Measurements from ENCODE around the gene UBAP2. TPM values are rescaled to one million over a fixed set of nuclear protein-coding genes. Genes with fewer than 3 reads are reported as not detected.
"Not testable (repeated sequence)": the region's sequence is repeated elsewhere in the genome, so short reads cannot be mapped to it uniquely, and the experiment has no call there.

UBAP2 gene
- total RNA-seq, 1 experiment from 2014 or later = 24.8 TPM

DNA sequence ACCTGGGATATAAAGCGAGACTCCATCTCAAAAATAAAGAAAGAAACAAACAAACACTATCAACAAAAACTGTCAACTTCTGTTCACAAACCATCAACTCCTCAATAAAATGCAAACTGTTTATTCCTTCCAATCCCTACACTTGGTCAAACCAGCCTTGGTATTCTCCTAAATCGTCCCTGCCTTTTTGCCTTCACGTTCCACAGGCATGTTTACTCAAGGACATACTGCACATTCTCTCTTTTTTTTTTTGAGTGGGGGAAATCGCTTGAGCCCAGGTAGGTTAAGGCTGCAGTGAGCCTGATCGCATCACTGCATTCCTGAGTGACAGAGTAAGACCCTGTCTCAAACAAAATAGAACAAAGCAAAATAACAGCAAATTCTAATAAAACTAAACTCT, 13.0 kb downstream of the UBAP2 start:
- Histone ChIP-seq H3K27me3 (ENCODE audit: control insufficient read depth, insufficient read depth, low read length) (no peaks in the 10 kb centered on the region), H3K4me3 (ENCODE audit: insufficient read depth, low read depth, low read length) (no peak overlapping the region), H3K36me3 (replicated peaks; ENCODE audit: control insufficient read depth, insufficient read depth, low read length) (no peaks in the 10 kb centered on the region; the same call in none of the 2 replicates)
- no peak for DNase-seq

GRCh38 chr9:34034698-34035065, 14.0 kb downstream of the UBAP2 start:
- H3K36me3 ChIP-seq (replicated peaks; ENCODE audit: control insufficient read depth, insufficient read depth, low read length) = no peaks in the 10 kb centered on the region; the same call in none of the 2 replicates
- no peak for DNase-seq
- H3K4me3 ChIP-seq (ENCODE audit: insufficient read depth, low read depth, low read length) = no peak overlapping the region
- no peaks in the 10 kb centered on the region for H3K27me3 ChIP-seq (ENCODE audit: control insufficient read depth, insufficient read depth, low read length)

DNA sequence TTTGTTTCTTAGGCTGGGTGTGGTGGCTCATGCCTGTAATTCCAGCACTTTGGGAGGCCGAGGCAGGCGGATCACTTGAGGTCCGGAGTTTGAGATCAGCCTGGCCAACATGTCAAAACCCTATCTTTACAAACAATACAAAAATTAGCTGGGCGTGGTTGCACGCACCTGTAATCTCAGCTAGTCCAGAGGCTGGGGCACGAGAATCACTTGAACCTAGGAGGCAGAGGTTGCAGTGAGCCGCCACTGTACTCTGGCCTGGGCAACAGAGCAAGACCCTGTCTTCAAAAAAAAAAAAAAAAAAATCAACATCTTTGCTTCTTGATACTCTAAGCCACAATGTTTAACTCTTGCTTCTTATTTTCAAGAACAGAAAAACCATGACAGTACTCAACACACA, 16.1 kb downstream of the UBAP2 start:
- Histone ChIP-seq H3K4me3 (ENCODE audit: insufficient read depth, low read depth, low read length) (no peak overlapping the region), H3K36me3 (replicated peaks; ENCODE audit: control insufficient read depth, insufficient read depth, low read length) (peaks cover 1% of the 10 kb centered on the region; the same call in 1 of the 2 replicates), H3K27me3 (ENCODE audit: control insufficient read depth, insufficient read depth, low read length) (no peaks in the 10 kb centered on the region)
- no peak for DNase-seq

GRCh38 chr9:34027845-34028574, 20.7 kb downstream of the UBAP2 start:
- peaks cover 1% of the 10 kb centered on the region; the same call in 1 of the 2 replicates for H3K36me3 ChIP-seq (replicated peaks; ENCODE audit: control insufficient read depth, insufficient read depth, low read length)
- H3K27me3 ChIP-seq (ENCODE audit: control insufficient read depth, insufficient read depth, low read length) = no peaks in the 10 kb centered on the region
- no peak for DNase-seq
- no peak overlapping the region for H3K4me3 ChIP-seq (ENCODE audit: insufficient read depth, low read depth, low read length)

- Histone ChIP-seq H3K4me3 (ENCODE audit: insufficient read depth, low read depth, low read length) (no peak overlapping the region), H3K36me3 (replicated peaks; ENCODE audit: control insufficient read depth, insufficient read depth, low read length) (0 out of 2 replicates have a peak, but pooled peaks cover 1% of the 10 kb centered on the region), H3K27me3 (ENCODE audit: control insufficient read depth, insufficient read depth, low read length) (no peaks in the 10 kb centered on the region)
- no peak for DNase-seq
These were observed 22.9 kb downstream of the UBAP2 start for GRCh38 chr9:34025811-34026210.

DNA sequence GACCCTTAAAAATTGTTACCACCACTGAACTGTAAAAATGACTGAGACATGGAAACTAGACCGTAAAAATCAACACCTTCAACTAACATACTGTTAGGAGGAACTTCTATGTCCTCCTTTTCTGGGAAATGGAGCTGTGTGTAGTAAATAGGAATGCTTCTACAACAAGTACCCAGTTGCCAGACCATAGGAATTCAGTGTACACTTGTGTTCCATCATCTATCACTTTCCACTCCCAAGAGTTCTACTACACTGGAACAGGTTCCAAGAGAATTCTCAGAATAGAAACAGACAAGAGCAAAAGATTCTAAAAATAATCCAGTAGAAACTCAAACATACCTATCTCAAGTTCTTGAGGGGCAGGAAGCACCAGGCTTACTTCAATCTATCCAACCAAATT, 23.6 kb downstream of the UBAP2 start:
- Histone ChIP-seq H3K4me3 (ENCODE audit: insufficient read depth, low read depth, low read length) (no peak overlapping the region), H3K27me3 (ENCODE audit: control insufficient read depth, insufficient read depth, low read length) (no peaks in the 10 kb centered on the region), H3K36me3 (replicated peaks; ENCODE audit: control insufficient read depth, insufficient read depth, low read length) (0 out of 2 replicates have a peak, but pooled peaks cover 1% of the 10 kb centered on the region)
- no peak for DNase-seq

- not testable (repeated sequence) for H3K27me3 ChIP-seq (ENCODE audit: control insufficient read depth, insufficient read depth, low read length); H3K36me3 ChIP-seq (replicated peaks; ENCODE audit: control insufficient read depth, insufficient read depth, low read length); H3K4me3 ChIP-seq (ENCODE audit: insufficient read depth, low read depth, low read length); DNase-seq
These were observed 24.2 kb downstream of the UBAP2 start for GRCh38 chr9:34024476-34024875.

- no peak for DNase-seq
These were observed 32.5 kb downstream of the UBAP2 start for GRCh38 chr9:34016149-34016548.

GRCh38 chr9:34010979-34011378, 37.7 kb downstream of the UBAP2 start:
- peaks cover 2% of the 10 kb centered on the region; the same call in 1 of the 2 replicates for H3K36me3 ChIP-seq (replicated peaks; ENCODE audit: control insufficient read depth, insufficient read depth, low read length)
- H3K27me3 ChIP-seq (ENCODE audit: control insufficient read depth, insufficient read depth, low read length) = no peaks in the 10 kb centered on the region
- no peak overlapping the region for H3K4me3 ChIP-seq (ENCODE audit: insufficient read depth, low read depth, low read length)
- DNase-seq = no peak

More at GRCh38 chr9:34016149-34016548, 32.5 kb downstream of the UBAP2 start:
- Histone ChIP-seq H3K4me3 (ENCODE audit: insufficient read depth, low read depth, low read length) (no peak overlapping the region), H3K27me3 (ENCODE audit: control insufficient read depth, insufficient read depth, low read length) (no peaks in the 10 kb centered on the region), H3K36me3 (replicated peaks; ENCODE audit: control insufficient read depth, insufficient read depth, low read length) (peaks cover 2% of the 10 kb centered on the region; the same call in 1 of the 2 replicates)

DNA sequence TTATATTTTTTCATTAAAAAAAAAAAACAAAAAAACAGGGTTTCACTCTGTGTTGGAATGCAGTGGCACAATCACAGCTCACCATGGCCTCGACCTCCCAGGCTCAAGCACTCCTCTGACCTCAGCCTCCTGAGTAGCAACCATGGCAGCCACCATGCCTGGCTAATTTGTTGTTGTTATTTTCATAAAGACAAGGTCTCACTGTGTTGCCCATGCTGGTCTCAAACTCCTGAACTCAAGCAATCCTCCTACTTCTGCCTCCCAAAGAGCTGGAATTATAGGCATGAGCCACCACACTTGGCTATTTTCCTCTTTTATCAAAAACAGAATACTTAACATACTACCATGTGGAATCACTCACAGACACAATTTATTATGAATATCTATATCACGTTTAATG, 46.7 kb downstream of the UBAP2 start:
- no peak for DNase-seq
- peaks cover 2% of the 10 kb centered on the region for H3K36me3 ChIP-seq (replicated peaks; ENCODE audit: control insufficient read depth, insufficient read depth, low read length)
- no peaks in the 10 kb centered on the region for H3K27me3 ChIP-seq (ENCODE audit: control insufficient read depth, insufficient read depth, low read length)
- H3K4me3 ChIP-seq (ENCODE audit: insufficient read depth, low read depth, low read length) = no peak overlapping the region

DNA sequence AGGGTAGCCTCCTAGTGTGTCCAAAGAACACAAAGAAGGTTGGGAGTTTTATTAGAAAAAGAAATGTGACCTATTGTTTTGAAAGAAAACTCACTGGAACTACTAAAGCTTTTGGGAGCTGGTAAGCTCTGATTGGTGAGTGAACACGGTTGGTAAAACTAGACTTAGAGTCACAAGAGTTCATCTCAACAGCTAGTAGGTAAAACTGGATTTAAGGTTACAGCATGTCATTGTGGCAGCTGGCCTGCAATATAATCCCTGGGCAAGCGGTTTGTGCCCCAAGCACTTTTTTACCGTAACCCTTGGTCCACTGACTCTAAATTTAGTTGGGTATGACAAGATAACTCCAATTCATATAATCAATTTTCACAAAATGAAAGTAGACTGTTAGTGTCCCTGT, 47.4 kb downstream of the UBAP2 start:
- DNase-seq = no peak
- Histone ChIP-seq H3K36me3 (replicated peaks; ENCODE audit: control insufficient read depth, insufficient read depth, low read length) (peaks cover 5% of the 10 kb centered on the region), H3K27me3 (ENCODE audit: control insufficient read depth, insufficient read depth, low read length) (no peaks in the 10 kb centered on the region), H3K4me3 (ENCODE audit: insufficient read depth, low read depth, low read length) (no peak overlapping the region)

- Histone ChIP-seq H3K4me3 (ENCODE audit: insufficient read depth, low read depth, low read length) (no peak overlapping the region), H3K27me3 (ENCODE audit: control insufficient read depth, insufficient read depth, low read length) (no peaks in the 10 kb centered on the region), H3K36me3 (replicated peaks; ENCODE audit: control insufficient read depth, insufficient read depth, low read length) (peaks cover 7% of the 10 kb centered on the region)
- DNase-seq = no peak
These were observed 53.2 kb downstream of the UBAP2 start for GRCh38 chr9:33995449-33995848.

DNA sequence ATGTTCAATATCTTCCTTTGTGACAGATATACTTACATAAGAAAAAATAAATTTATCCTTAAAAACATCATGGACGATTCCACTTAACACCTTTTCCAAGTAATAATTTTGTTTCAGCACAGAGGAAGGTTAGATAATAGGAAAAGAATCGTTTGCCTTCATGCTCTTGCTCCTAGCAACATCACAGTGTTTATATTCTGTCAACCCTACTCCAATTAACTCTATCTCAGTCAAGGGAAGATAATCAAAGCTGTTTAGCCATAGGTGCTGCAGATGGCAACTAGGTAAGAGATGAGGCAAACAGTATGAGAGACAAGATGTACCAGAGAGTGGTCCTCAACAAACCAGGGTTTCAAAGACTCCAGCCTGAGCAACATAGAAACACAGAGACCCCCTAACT, 55.6 kb downstream of the UBAP2 start:
- no peaks in the 10 kb centered on the region for H3K27me3 ChIP-seq (ENCODE audit: control insufficient read depth, insufficient read depth, low read length)
- peaks cover 7% of the 10 kb centered on the region for H3K36me3 ChIP-seq (replicated peaks; ENCODE audit: control insufficient read depth, insufficient read depth, low read length)
- no peak overlapping the region for H3K4me3 ChIP-seq (ENCODE audit: insufficient read depth, low read depth, low read length)
- DNase-seq = no peak

- DNase-seq = no peak
- H3K36me3 ChIP-seq (replicated peaks; ENCODE audit: control insufficient read depth, insufficient read depth, low read length) = peaks cover 9% of the 10 kb centered on the region
- H3K4me3 ChIP-seq (ENCODE audit: insufficient read depth, low read depth, low read length) = no peak overlapping the region
- H3K27me3 ChIP-seq (ENCODE audit: control insufficient read depth, insufficient read depth, low read length) = no peaks in the 10 kb centered on the region
These were observed 56.1 kb downstream of the UBAP2 start for GRCh38 chr9:33992632-33993031.

- Histone ChIP-seq H3K36me3 (replicated peaks; ENCODE audit: control insufficient read depth, insufficient read depth, low read length) (peaks cover 6% of the 10 kb centered on the region), H3K4me3 (ENCODE audit: insufficient read depth, low read depth, low read length) (no peak overlapping the region), H3K27me3 (ENCODE audit: control insufficient read depth, insufficient read depth, low read length) (no peaks in the 10 kb centered on the region)
- DNase-seq = no peak
These were observed 60.3 kb downstream of the UBAP2 start for GRCh38 chr9:33988219-33988890.

All from H7 (cell line).